DND-41 (cell line): Measurements from ENCODE around the gene FBXO46.

Source experiments
- ATAC-seq: fragments of 200-7000 bp; cut with Tn5 transposase; 3 replicates; pipeline ENCODE4 v1.9.1; 2021; ENCODE audit warnings: low read depth; ENCODE audit not compliant: insufficient read depth
- DNase-seq: peaks from one replicate; pipeline ENCODE4 v3.0.0-alpha.2; 2020
- H2AFZ ChIP-seq: 2 replicates; pipeline ENCODE4 v1.6.0; 2012; ENCODE audit warnings: low read depth, low read length
- H3K27ac ChIP-seq: 2 replicates; pipeline ENCODE4 v1.5.1; 2012; ENCODE audit warnings: low read length, inconsistent platforms
- H3K27me3 ChIP-seq: fragments of 200-600 bp; sonication (generic); 2 replicates; pipeline ENCODE4 v1.6.0; 2012; ENCODE audit warnings: low read length, mild to moderate bottlenecking, inconsistent platforms; ENCODE audit not compliant: insufficient read depth, poor library complexity
- H3K36me3 ChIP-seq: 2 replicates; pipeline ENCODE4 v1.5.1; 2012; ENCODE audit warnings: low read length, inconsistent platforms; ENCODE audit not compliant: insufficient read depth
- H3K4me1 ChIP-seq: 2 replicates; pipeline ENCODE4 v1.5.1; 2012; ENCODE audit warnings: mild to moderate bottlenecking, low read length; ENCODE audit not compliant: insufficient read depth
- H3K4me2 ChIP-seq: 2 replicates; pipeline ENCODE4 v1.6.0; 2012; ENCODE audit warnings: mild to moderate bottlenecking, moderate library complexity, low read length, inconsistent platforms; ENCODE audit not compliant: insufficient read depth
- H3K4me3 ChIP-seq, 2 experiments: fragments of 200-600 bp in 1 of 2; shearing (Covaris generic) in 1 of 2; 2 replicates each; pipeline ENCODE4 v1.5.1; 2012 to 2016; ENCODE audit warnings: inconsistent platforms in 2 of 2, low read length in 2 of 2, mild to moderate bottlenecking in 2 of 2, low read depth in 1 of 2, moderate library complexity in 1 of 2
- H3K79me2 ChIP-seq: 2 replicates; pipeline ENCODE4 v1.6.0; 2012; ENCODE audit warnings: low read length, inconsistent platforms; ENCODE audit not compliant: insufficient read depth
- H3K9ac ChIP-seq: 2 replicates; pipeline ENCODE4 v1.6.0; 2012; ENCODE audit warnings: low read depth, mild to moderate bottlenecking, inconsistent platforms, low read length, moderate library complexity
- H3K9me3 ChIP-seq: 2 replicates; pipeline ENCODE4 v1.5.1; 2012; ENCODE audit warnings: low read length, moderate library complexity, mild to moderate bottlenecking, inconsistent platforms; ENCODE audit not compliant: insufficient read depth, severe bottlenecking
- H4K20me1 ChIP-seq: 2 replicates; pipeline ENCODE4 v1.6.0; 2012; ENCODE audit warnings: low read length; ENCODE audit not compliant: insufficient read depth
- EZH2 ChIP-seq: IDR thresholded peaks from 3 replicates; pipeline ENCODE4 v1.6.1; 2012; ENCODE audit warnings: borderline replicate concordance, low read depth, mild to moderate bottlenecking, moderate library complexity, low read length, inconsistent platforms; ENCODE audit not compliant: severe bottlenecking
- TF ChIP-seq, protein P1 (sequence below): IDR thresholded peaks from 2 replicates; pipeline ENCODE4 v1.5.1; 2012; ENCODE audit warnings: borderline replicate concordance, low read length, moderate library complexity, mild to moderate bottlenecking; ENCODE audit not compliant: poor library complexity, severe bottlenecking; ENCODE audit errors: extremely low read depth

FBXO46 gene

DNA sequence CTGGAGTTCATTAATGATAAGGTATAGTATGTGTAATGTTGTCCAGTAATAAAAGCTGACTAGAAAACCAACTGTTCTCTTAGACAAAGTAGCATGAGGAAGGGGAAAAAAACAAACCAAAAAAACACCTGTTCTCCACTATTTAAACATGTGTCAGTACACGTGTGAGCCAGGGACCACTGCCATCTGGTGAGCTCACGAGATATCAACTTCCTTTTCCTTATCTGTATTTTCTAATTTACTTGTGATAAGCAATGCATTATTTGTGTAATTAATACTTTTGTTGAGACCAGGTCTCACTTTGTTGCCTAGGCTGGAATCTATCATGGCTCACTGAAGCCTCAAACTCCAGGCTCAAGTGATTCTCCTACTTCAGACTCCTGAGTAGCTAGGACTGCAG is 42.7 kb upstream of the FBXO46 start:
- DNase-seq, result no peak
- no peak for TF ChIP-seq EZH2
- TF ChIP-seq, protein P1, sequence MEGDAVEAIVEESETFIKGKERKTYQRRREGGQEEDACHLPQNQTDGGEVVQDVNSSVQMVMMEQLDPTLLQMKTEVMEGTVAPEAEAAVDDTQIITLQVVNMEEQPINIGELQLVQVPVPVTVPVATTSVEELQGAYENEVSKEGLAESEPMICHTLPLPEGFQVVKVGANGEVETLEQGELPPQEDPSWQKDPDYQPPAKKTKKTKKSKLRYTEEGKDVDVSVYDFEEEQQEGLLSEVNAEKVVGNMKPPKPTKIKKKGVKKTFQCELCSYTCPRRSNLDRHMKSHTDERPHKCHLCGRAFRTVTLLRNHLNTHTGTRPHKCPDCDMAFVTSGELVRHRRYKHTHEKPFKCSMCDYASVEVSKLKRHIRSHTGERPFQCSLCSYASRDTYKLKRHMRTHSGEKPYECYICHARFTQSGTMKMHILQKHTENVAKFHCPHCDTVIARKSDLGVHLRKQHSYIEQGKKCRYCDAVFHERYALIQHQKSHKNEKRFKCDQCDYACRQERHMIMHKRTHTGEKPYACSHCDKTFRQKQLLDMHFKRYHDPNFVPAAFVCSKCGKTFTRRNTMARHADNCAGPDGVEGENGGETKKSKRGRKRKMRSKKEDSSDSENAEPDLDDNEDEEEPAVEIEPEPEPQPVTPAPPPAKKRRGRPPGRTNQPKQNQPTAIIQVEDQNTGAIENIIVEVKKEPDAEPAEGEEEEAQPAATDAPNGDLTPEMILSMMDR, result no peak

GRCh38 chr19:45772912-45773311 is 42.2 kb upstream of the FBXO46 start:
- Histone ChIP-seq H3K9ac (no peak overlapping the region), H3K4me2 (no peak overlapping the region), H2AFZ (no peak overlapping the region), H3K4me1 (peaks cover 22% of the 10 kb centered on the region), H3K27ac (no peak overlapping the region), H3K9me3 (no peaks in the 10 kb centered on the region), H4K20me1 (0 out of 2 replicates have a peak, but pooled peaks cover 5% of the 10 kb centered on the region), H3K79me2 (no peaks in the 10 kb centered on the region), H3K4me3 (no peak overlapping the region), H3K36me3 (peaks cover 16% of the 10 kb centered on the region), H3K27me3 (no peaks in the 10 kb centered on the region)
- DNase-seq (no peak), ATAC-seq (no peak)
- no peak for TF ChIP-seq EZH2
- TF ChIP-seq, protein P1, result no peak

More for the DNA sequence above, 42.7 kb upstream of the FBXO46 start:
- H3K9me3 ChIP-seq, result no peaks in the 10 kb centered on the region
- no peak overlapping the region for H3K9ac ChIP-seq
- no peak overlapping the region for H3K4me2 ChIP-seq
- ATAC-seq, result no peak
- no peaks in the 10 kb centered on the region for H3K79me2 ChIP-seq
- no peak overlapping the region for H3K27ac ChIP-seq
- H3K4me1 ChIP-seq, result peaks cover 17% of the 10 kb centered on the region
- no peak overlapping the region for H2AFZ ChIP-seq
- 0 out of 2 replicates have a peak, but pooled peaks cover 5% of the 10 kb centered on the region for H4K20me1 ChIP-seq
- no peak overlapping the region for H3K4me3 ChIP-seq
- no peaks in the 10 kb centered on the region for H3K27me3 ChIP-seq
- H3K36me3 ChIP-seq, result peaks cover 21% of the 10 kb centered on the region

GRCh38 chr19:45772130-45772840 is 41.6 kb upstream of the FBXO46 start:
- Histone ChIP-seq H3K27me3 (no peaks in the 10 kb centered on the region), H4K20me1 (0 out of 2 replicates have a peak, but pooled peaks cover 2% of the 10 kb centered on the region), H3K9me3 (no peaks in the 10 kb centered on the region), H3K4me3 (no peak overlapping the region), H3K9ac (no peak overlapping the region), H3K4me1 (peaks cover 26% of the 10 kb centered on the region), H3K27ac (no peak overlapping the region), H3K36me3 (peaks cover 10% of the 10 kb centered on the region), H3K4me2 (no peak overlapping the region), H3K79me2 (no peaks in the 10 kb centered on the region), H2AFZ (no peak overlapping the region)
- no peak for DNase-seq
- no peak for TF ChIP-seq EZH2
- TF ChIP-seq, protein P1, result no peak
- no peak for ATAC-seq
